Tibial artery (tissue), 4 donors: ENCODE data around the gene TTLL11.
A peak's percentile ranks its signal among the peaks of the same experiment; 100 is the strongest.

ENCODE experiments used
- DNase-seq, 2 donors: peaks; one replicate each; pipeline ENCODE4 v3.0.0-alpha.2; 2019
- H3K27ac ChIP-seq, 2 donors: fragments of 200-600 bp; sonication (generic) in 1 of 2; 1 replicate in 1 of 2; 2 replicates in 1 of 2; pipeline ENCODE4 v1.5.1; 2018 to 2019; ENCODE audit warnings: mild to moderate bottlenecking in 1 of 2
- H3K27me3 ChIP-seq, 2 donors: fragments of 200-600 bp; sonication (generic) in 1 of 2; one replicate each; pipeline versions ENCODE4 v1.5.1 to v1.6.0; 2016 to 2019
- H3K36me3 ChIP-seq, 3 donors: fragments of 200-600 bp; sonication (generic) in 2 of 3; one replicate each; pipeline ENCODE4 v1.5.1; 2016 to 2019; ENCODE audit warnings: mild to moderate bottlenecking in 2 of 3
- H3K4me1 ChIP-seq, 4 donors: fragments of 200-600 bp; sonication (generic) in 2 of 4; 1 replicate in 3 of 4; 2 replicates in 1 of 4; pipeline ENCODE4 v1.5.1; 2016 to 2019
- H3K4me3 ChIP-seq, 2 donors: fragments of 200-600 bp; sonication (generic) in 1 of 2; 1 replicate in 1 of 2; 2 replicates in 1 of 2; pipeline ENCODE4 v1.5.1; 2018 to 2019; ENCODE audit warnings: mild to moderate bottlenecking in 2 of 2
- H3K9me3 ChIP-seq, 3 donors: fragments of 200-600 bp; sonication (generic) in 1 of 3; one replicate each; pipeline ENCODE4 v1.5.1; 2016 to 2019
- intact Hi-C: fragments of 100-400 bp; cut with DNase I; formaldehyde crosslinking; loops from one replicate; pipeline ENCODE4 v1.15.0; 2023; ENCODE audit warnings: low total_unique reads
- TF ChIP-seq, protein P1 (sequence below), 2 experiments: fragments of 200-600 bp in 1 of 2; fragments of 450-650 bp in 1 of 2; IDR thresholded peaks; one replicate each; pipeline ENCODE4 v1.5.1; 2017 to 2019; ENCODE audit warnings: antibody characterized with exemption in 2 of 2, mild to moderate bottlenecking in 1 of 2, moderate library complexity in 1 of 2

The TTLL11 gene

DNA sequence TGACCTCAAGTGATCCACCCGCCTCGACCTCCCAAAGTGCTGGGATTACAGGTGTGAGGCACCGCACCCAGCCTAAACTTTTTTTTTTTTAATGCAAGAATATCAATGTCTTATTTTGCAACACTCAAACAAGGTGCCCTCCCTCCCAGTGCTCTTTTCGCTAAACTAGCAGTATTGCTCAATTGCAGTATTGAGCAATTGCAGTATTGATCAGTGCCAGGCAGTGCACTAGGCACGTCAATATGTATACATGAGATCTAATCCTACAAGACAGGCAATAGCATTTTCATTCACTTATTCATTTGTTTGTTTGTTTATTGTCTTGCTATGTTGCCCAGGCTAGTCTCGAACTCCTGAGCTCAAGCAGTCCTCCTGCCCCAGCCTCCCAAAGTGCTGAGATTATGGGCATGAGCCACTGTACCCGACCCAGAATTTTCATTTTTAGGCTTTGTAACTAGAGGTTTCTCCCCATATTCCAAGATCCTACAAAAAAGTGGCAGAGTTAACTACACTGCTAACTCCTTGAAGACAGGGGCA, 94.5 kb downstream of the TTLL11 start:
- TF ChIP-seq, protein P1, sequence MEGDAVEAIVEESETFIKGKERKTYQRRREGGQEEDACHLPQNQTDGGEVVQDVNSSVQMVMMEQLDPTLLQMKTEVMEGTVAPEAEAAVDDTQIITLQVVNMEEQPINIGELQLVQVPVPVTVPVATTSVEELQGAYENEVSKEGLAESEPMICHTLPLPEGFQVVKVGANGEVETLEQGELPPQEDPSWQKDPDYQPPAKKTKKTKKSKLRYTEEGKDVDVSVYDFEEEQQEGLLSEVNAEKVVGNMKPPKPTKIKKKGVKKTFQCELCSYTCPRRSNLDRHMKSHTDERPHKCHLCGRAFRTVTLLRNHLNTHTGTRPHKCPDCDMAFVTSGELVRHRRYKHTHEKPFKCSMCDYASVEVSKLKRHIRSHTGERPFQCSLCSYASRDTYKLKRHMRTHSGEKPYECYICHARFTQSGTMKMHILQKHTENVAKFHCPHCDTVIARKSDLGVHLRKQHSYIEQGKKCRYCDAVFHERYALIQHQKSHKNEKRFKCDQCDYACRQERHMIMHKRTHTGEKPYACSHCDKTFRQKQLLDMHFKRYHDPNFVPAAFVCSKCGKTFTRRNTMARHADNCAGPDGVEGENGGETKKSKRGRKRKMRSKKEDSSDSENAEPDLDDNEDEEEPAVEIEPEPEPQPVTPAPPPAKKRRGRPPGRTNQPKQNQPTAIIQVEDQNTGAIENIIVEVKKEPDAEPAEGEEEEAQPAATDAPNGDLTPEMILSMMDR (IDR thresholded peaks at IDR 0.05), result no peak
- peaks cover 0 to 25% (median 9%) of the 10 kb centered on the region in 4 donors for H3K4me1 ChIP-seq
- no peaks in the 10 kb centered on the region for H3K9me3 ChIP-seq
- intact Hi-C loops, result no loop called here
- H3K36me3 ChIP-seq, result no peaks in the 10 kb centered on the region
- H3K27me3 ChIP-seq, result no peaks in the 10 kb centered on the region
- DNase-seq, result no peak
- no peak overlapping the region for H3K27ac ChIP-seq
- H3K4me3 ChIP-seq, result no peak overlapping the region

DNA sequence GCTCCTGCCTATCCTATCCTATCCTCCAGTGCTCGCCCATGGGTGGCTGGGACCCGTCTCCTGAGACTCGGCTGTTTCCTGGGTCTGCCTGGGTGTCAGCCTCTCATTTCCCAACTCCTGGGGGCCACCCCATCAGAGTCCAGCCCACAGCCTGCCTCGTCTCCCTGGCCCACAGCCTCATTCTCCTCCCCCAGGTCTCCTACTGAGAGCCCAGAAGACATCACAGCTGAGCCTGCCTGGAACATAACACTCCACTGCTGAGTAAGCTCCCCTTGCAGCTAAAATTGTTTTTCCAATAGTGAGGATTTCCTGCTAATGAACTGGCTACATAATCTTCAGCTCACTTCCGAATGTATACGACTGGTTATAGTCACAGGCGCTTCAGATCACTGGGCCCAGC, 95.3 kb downstream of the TTLL11 start:
- TF ChIP-seq, protein P1 (IDR thresholded peaks at IDR 0.05), result no peak
- no peaks in the 10 kb centered on the region for H3K36me3 ChIP-seq
- intact Hi-C loops, result no loop called here
- no peak overlapping the region for H3K4me3 ChIP-seq
- no peak overlapping the region for H3K27ac ChIP-seq
- no peak for DNase-seq
- no peaks in the 10 kb centered on the region for H3K27me3 ChIP-seq
- no peaks in the 10 kb centered on the region for H3K9me3 ChIP-seq
- peaks cover 0 to 25% (median 9%) of the 10 kb centered on the region in 4 donors for H3K4me1 ChIP-seq

DNA sequence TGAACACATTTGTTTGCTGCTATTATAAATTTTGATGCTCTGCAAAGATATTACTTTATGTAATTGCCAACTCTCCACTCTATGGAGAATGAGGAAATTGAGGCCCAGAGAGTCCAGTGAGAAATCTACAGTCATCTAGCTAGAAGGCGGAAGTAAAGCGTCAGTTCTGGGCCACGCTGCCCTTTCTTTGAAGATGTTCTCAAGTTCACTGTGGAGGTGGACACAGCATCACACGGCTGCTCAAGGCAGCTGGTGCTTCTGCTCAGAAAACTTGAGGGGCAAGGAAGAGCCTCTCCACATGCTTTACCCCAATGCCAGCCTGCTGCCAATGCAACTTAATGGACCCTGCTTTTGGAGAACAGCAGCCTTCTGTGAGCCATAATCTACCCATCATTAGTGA, 96.3 kb downstream of the TTLL11 start:
- TF ChIP-seq, protein P1 (IDR thresholded peaks at IDR 0.05), result no peak
- intact Hi-C loops, result no loop called here
- Histone ChIP-seq H3K36me3 (no peaks in the 10 kb centered on the region), H3K9me3 (no peaks in the 10 kb centered on the region), H3K27ac (no peak overlapping the region), H3K4me1 (peaks cover 0 to 17% (median 5%) of the 10 kb centered on the region in 4 donors), H3K27me3 (no peaks in the 10 kb centered on the region), H3K4me3 (no peak overlapping the region)
- no peak for DNase-seq

DNA sequence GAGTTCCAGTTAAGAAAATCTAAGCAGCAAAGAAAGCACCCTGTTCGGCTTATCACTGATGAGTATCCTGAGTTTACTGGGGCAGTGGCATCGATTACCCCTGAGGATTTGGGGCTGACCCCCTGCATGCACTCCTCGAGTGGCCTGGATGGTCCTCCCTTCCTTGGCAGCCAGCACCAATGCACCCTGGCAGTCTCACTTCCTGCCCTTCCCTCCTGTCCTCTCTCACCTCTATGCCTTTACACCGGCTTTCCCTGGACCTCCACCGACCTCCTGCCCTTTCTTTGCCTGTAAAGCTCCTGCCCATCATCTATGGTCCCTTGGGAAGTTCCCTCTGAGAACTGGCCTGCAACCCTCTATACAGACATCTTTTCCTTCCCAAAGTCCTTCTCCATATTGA, 97.1 kb downstream of the TTLL11 start:
- Histone ChIP-seq H3K27ac (no peak overlapping the region), H3K36me3 (no peaks in the 10 kb centered on the region), H3K9me3 (no peaks in the 10 kb centered on the region), H3K27me3 (no peaks in the 10 kb centered on the region), H3K4me3 (no peak overlapping the region), H3K4me1 (peaks cover 0 to 10% (median 2%) of the 10 kb centered on the region in 4 donors)
- no peak for DNase-seq
- intact Hi-C loops, result no loop called here
- TF ChIP-seq, protein P1 (IDR thresholded peaks at IDR 0.05), result no peak

DNA sequence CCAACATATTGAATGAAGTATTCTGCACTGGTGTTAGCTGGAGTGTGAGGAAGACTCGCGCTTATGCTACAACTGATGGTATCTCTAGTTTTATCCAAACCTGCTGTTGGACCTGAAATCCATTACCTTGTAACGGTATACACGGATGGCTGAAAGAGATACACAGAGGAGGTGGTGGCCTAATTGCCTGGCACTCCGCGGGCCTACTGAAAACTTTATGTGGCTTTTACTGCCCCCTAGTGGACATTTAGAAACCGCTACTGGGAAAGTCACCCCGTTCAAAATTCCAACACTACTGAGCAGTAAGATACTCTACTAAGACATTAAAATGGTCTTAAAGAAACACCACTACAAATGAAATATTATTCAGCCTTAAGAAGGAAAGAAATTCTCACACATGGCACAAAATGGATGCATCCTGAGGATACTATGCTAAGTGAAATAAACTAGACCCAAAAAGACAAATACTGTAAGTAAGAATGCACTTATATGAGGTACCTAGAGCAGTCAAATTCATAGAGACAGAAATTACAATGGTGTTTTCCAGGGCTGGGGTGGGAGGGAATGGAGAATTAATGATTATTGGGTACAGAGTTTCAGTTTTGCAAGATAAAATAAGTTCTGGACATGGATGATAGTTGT, 100.4 kb downstream of the TTLL11 start:
- Histone ChIP-seq H3K4me3 (no peak overlapping the region), H3K27me3 (no peaks in the 10 kb centered on the region), H3K9me3 (no peaks in the 10 kb centered on the region), H3K36me3 (peaks cover 0 to 12% (median 0%) of the 10 kb centered on the region in 3 donors), H3K4me1 (peaks cover 0 to 5% (median 2%) of the 10 kb centered on the region in 4 donors), H3K27ac (no peak overlapping the region)
- DNase-seq, result peak in 1 of 2 donors; percentile 53
- intact Hi-C loops, result loop anchor here (5.0 kb wide), 2 partner anchors 305 to 445 kb away; no protein-coding TSS in a partner anchor
- TF ChIP-seq, protein P1 (IDR thresholded peaks at IDR 0.05), result peak; percentile 79 to 85
